GM21723 (cell line): ENCODE measurements around the gene SLC6A9.

ENCODE experiments used
- ATAC-seq: cut with Tn5 transposase; IDR thresholded peaks from one replicate; pipeline ENCODE4 v1.9.1; 2021; ENCODE audit warnings: mild to moderate bottlenecking, moderate library complexity; ENCODE audit not compliant: unreplicated experiment

The SLC6A9 gene

GRCh38 chr1:43973981-43974442, 57.2 kb downstream of the SLC6A9 start:
- ATAC-seq = no peak

- ATAC-seq = no peak
These were observed 59.8 kb downstream of the SLC6A9 start for GRCh38 chr1:43971336-43971980.

GRCh38 chr1:43970911-43971310, 60.4 kb downstream of the SLC6A9 start:
- ATAC-seq = no peak

GRCh38 chr1:43970502-43970901, 60.8 kb downstream of the SLC6A9 start:
- ATAC-seq = no peak

- ATAC-seq = peak; percentile 70
These were observed 61.4 kb downstream of the SLC6A9 start, which contains the start of gene DPH2 for GRCh38 chr1:43969746-43970466. Gene DPH2, plus strand, starts transcription at chr1:43970010. Its CDS starts 166 bp downstream, at chr1:43970176.

GRCh38 chr1:43969416-43969745, 61.9 kb downstream of the SLC6A9 start:
- ATAC-seq = no peak

GRCh38 chr1:43968348-43968948, 62.8 kb downstream of the SLC6A9 start:
- no peak for ATAC-seq

- no peak for ATAC-seq
These were observed 65.9 kb downstream of the SLC6A9 start for GRCh38 chr1:43965316-43965715.

- ATAC-seq = no peak
These were observed 67.4 kb downstream of the SLC6A9 start for GRCh38 chr1:43963890-43964289.

GRCh38 chr1:43963006-43963405, 68.3 kb downstream of the SLC6A9 start:
- ATAC-seq = no peak

GRCh38 chr1:43962324-43962723, 68.9 kb downstream of the SLC6A9 start:
- no peak for ATAC-seq

GRCh38 chr1:43961692-43962091, 69.6 kb downstream of the SLC6A9 start:
- no peak for ATAC-seq

GRCh38 chr1:43960798-43961197, 70.5 kb downstream of the SLC6A9 start:
- no peak for ATAC-seq

- ATAC-seq = no peak
These were observed 72.7 kb downstream of the SLC6A9 start for GRCh38 chr1:43958351-43959255.

GRCh38 chr1:43957407-43958040, 73.7 kb downstream of the SLC6A9 start:
- no peak for ATAC-seq

- no peak for ATAC-seq
These were observed 75.0 kb downstream of the SLC6A9 start for GRCh38 chr1:43956234-43956633.

GRCh38 chr1:43954036-43954435, 77.2 kb downstream of the SLC6A9 start:
- ATAC-seq = no peak

- no peak for ATAC-seq
These were observed 77.9 kb downstream of the SLC6A9 start for GRCh38 chr1:43953361-43953760.

- ATAC-seq = no peak
These were observed 78.4 kb downstream of the SLC6A9 start for GRCh38 chr1:43952731-43953346.
